Stomach (tissue), 9 donors: Measurements from ENCODE around the gene INSRR. TPM values are rescaled to one million over a fixed set of nuclear protein-coding genes. Genes with fewer than 3 reads are reported as not detected.

Experiments
- DNase-seq, 2 donors: peaks; one replicate each; pipeline versions ENCODE4 v3.0.0 to v3.0.0-alpha.2; 2013 to 2019
- H3K27ac ChIP-seq, 5 donors: fragments of 200-600 bp in 4 of 5; sonication (generic) in 4 of 5; one replicate each; pipeline ENCODE4 v1.5.1; 2013 to 2019; ENCODE audit warnings: mild to moderate bottlenecking in 1 of 5, moderate library complexity in 1 of 5
- H3K27me3 ChIP-seq, 3 donors: fragments of 200-600 bp; sonication (generic); one replicate each; pipeline ENCODE4 v1.5.1; 2017 to 2019; ENCODE audit warnings: mixed run types in 1 of 3
- H3K36me3 ChIP-seq, 4 donors: fragments of 200-600 bp; sonication (generic); 1 replicate in 3 of 4; 2 replicates in 1 of 4; pipeline ENCODE4 v1.5.1; 2016 to 2019
- H3K4me1 ChIP-seq, 4 donors: fragments of 200-600 bp; sonication (generic); one replicate each; pipeline ENCODE4 v1.5.1; 2016 to 2019
- H3K4me3 ChIP-seq, 4 donors: fragments of 200-600 bp; sonication (generic) in 3 of 4; one replicate each; pipeline ENCODE4 v1.5.1; 2016 to 2019; ENCODE audit warnings: mild to moderate bottlenecking in 1 of 4
- H3K9me3 ChIP-seq, 4 donors: fragments of 200-600 bp; sonication (generic); one replicate each; pipeline ENCODE4 v1.5.1; 2016 to 2019
- CTCF ChIP-seq, 7 experiments: fragments of 450-650 bp in 4 of 7; fragments of 200-600 bp in 3 of 7; sonication (generic) in 3 of 7; IDR thresholded peaks; one replicate each; pipeline ENCODE4 v1.5.1; 2016 to 2019; ENCODE audit warnings: antibody characterized with exemption in 7 of 7, control low read depth in 2 of 7, mild to moderate bottlenecking in 1 of 7
- EP300 ChIP-seq: sonication (generic); formaldehyde crosslinking; IDR thresholded peaks from one replicate; pipeline ENCODE4 v1.6.1; 2017; ENCODE audit warnings: antibody characterized with exemption
- POLR2A ChIP-seq, 4 donors: fragments of 450-650 bp; IDR thresholded peaks; one replicate each; pipeline ENCODE4 v1.6.1; 2016; ENCODE audit warnings: antibody characterized with exemption in 4 of 4, control low read depth in 2 of 4, mild to moderate bottlenecking in 1 of 4, moderate library complexity in 1 of 4
- POLR2AphosphoS5 ChIP-seq, 3 donors: sonication (generic); formaldehyde crosslinking; IDR thresholded peaks; one replicate each; pipeline ENCODE4 v1.6.1; 2016; ENCODE audit warnings: antibody characterized with exemption in 3 of 3
- WGBS, 5 donors: extraction: QIAGEN DNeasy Blood & Tissue Kit in 3 of 5; methylation state at CpG; one replicate each; pipeline versions ENCODE4 v1.1.5 to v1.1.7; 2013 to 2018; 5-methylcytosine and 5-hydroxymethylcytosine counted together
- intact Hi-C: fragments of 100-400 bp; cut with DNase I; formaldehyde crosslinking; loops from one replicate; pipeline ENCODE4 v1.15.1; 2023; ENCODE audit warnings: low total_unique reads
- polyA plus RNA-seq, 3 donors: library from polyadenylated mRNA; stranded (reverse); fragments of 200-250 nt; gene quantifications; one replicate each; pipeline ENCODE4 v1.2.3, GENCODE V29; 2013
- total RNA-seq, 5 donors: library from RNA; depleted of rRNA; stranded (reverse); fragments of >200 nt; gene quantifications; one replicate each; pipeline versions ENCODE4 v1.1.0 to v1.2.3, GENCODE V29; 2014 to 2016
- donor health status: healthy with polysubstance abuse.
- donor health status: Bipolar disorder and iron deficiency.
- donor health status: healthy.

Gene INSRR
- total and polyA plus RNA-seq, 8 donors: 0.15 to 0.75 (median 0.29) TPM; not detected in 3

- peaks cover 15 to 40% (median 26%) of the 10 kb centered on the region in 4 donors for H3K4me1 ChIP-seq
- H3K27ac ChIP-seq: no peak overlapping the region
- no peak overlapping the region for H3K4me3 ChIP-seq
- TF ChIP-seq POLR2AphosphoS5 (IDR thresholded peaks at IDR 0.05) (no peak), EP300 (no peak), POLR2A (IDR thresholded peaks at IDR 0.05) (no peak), CTCF (IDR thresholded peaks at IDR 0.05) (no peak)
- 87 to 91% (median 88%) methylated on average over 7 of the region's 7 CpGs for WGBS, 5 donors
- peak in 1 of 2 donors; percentile 33 for DNase-seq
- H3K27me3 ChIP-seq: peaks cover 0 to 17% (median 0%) of the 10 kb centered on the region in 3 donors
- intact Hi-C loops: no loop called here
- no peaks in the 10 kb centered on the region for H3K36me3 ChIP-seq
- H3K9me3 ChIP-seq: no peaks in the 10 kb centered on the region
These were observed 49.1 kb downstream of the INSRR start for GRCh38 chr1:156809711-156810366.

GRCh38 chr1:156809281-156809680 lies 49.6 kb downstream of the INSRR start:
- Histone ChIP-seq H3K4me1 (peaks cover 11 to 40% (median 24%) of the 10 kb centered on the region in 4 donors), H3K36me3 (no peaks in the 10 kb centered on the region), H3K27me3 (peaks cover 0 to 15% (median 0%) of the 10 kb centered on the region in 3 donors), H3K9me3 (no peaks in the 10 kb centered on the region), H3K27ac (no peak overlapping the region), H3K4me3 (no peak overlapping the region)
- 93 to 98% (median 95%) methylated on average over 10 of the region's 10 CpGs for WGBS, 5 donors
- intact Hi-C loops: no loop called here
- no peak for DNase-seq
- TF ChIP-seq EP300: no peak
- TF ChIP-seq CTCF (IDR thresholded peaks at IDR 0.05): no peak
- no peak for TF ChIP-seq POLR2AphosphoS5 (IDR thresholded peaks at IDR 0.05)

GRCh38 chr1:156808186-156809030 lies 50.5 kb downstream of the INSRR start:
- 89 to 93% (median 90%) methylated on average over 16 of the region's 16 CpGs for WGBS, 5 donors
- Histone ChIP-seq H3K9me3 (no peaks in the 10 kb centered on the region), H3K27ac (no peak overlapping the region), H3K4me1 (peaks cover 2 to 34% (median 17%) of the 10 kb centered on the region in 4 donors), H3K4me3 (no peak overlapping the region), H3K27me3 (peaks cover 0 to 6% (median 0%) of the 10 kb centered on the region in 3 donors), H3K36me3 (no peaks in the 10 kb centered on the region)
- intact Hi-C loops: no loop called here
- no peak for TF ChIP-seq POLR2AphosphoS5 (IDR thresholded peaks at IDR 0.05)
- TF ChIP-seq POLR2A (IDR thresholded peaks at IDR 0.05): no peak
- no peak for TF ChIP-seq CTCF (IDR thresholded peaks at IDR 0.05)
- TF ChIP-seq EP300: no peak
- DNase-seq: no peak

DNA sequence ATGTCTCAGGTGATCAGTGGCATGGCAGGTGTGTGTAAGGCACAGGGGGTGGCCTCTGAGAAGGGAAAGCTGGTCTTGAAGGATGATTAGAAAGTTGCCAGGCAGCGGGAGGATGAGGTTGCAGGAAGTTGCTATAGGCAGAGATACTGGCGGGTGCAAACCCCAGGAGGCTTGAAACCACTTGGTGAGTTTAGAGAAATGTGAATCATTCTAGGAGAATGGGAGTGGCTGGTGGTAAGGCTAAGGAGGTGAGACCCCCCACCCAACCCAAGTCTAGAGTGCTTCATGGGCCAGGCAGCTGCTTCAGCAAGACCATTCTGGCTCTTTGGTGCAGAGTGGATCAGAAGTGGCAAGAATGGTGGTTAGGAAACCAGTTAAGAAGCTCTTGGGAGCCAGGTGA lies 51.3 kb downstream of the INSRR start:
- intact Hi-C loops: no loop called here
- H3K27ac ChIP-seq: no peak overlapping the region
- WGBS, 5 donors: 81 to 97% (median 87%) methylated on average over 2 of the region's 2 CpGs
- H3K4me3 ChIP-seq: no peak overlapping the region
- no peak for DNase-seq
- H3K4me1 ChIP-seq: peaks cover 0 to 28% (median 13%) of the 10 kb centered on the region in 4 donors
- TF ChIP-seq POLR2A (IDR thresholded peaks at IDR 0.05): no peak
- no peak for TF ChIP-seq CTCF (IDR thresholded peaks at IDR 0.05)
- TF ChIP-seq EP300: no peak
- no peak for TF ChIP-seq POLR2AphosphoS5 (IDR thresholded peaks at IDR 0.05)
- H3K9me3 ChIP-seq: no peaks in the 10 kb centered on the region
- H3K36me3 ChIP-seq: peaks cover 0 to under 1% (median 0%) of the 10 kb centered on the region in 4 donors
- peaks cover 0 to 4% (median 0%) of the 10 kb centered on the region in 3 donors for H3K27me3 ChIP-seq
